DND-41 (cell line): Measurements from ENCODE around the gene EPHA8.

ENCODE experiments used
- EZH2 ChIP-seq: IDR thresholded peaks from 3 replicates; pipeline ENCODE4 v1.6.1; 2012; ENCODE audit warnings: borderline replicate concordance, low read depth, mild to moderate bottlenecking, moderate library complexity, low read length, inconsistent platforms; ENCODE audit not compliant: severe bottlenecking
- TF ChIP-seq, protein P1 (sequence below): IDR thresholded peaks from 2 replicates; pipeline ENCODE4 v1.5.1; 2012; ENCODE audit warnings: borderline replicate concordance, low read length, moderate library complexity, mild to moderate bottlenecking; ENCODE audit not compliant: poor library complexity, severe bottlenecking; ENCODE audit errors: extremely low read depth

DNA sequence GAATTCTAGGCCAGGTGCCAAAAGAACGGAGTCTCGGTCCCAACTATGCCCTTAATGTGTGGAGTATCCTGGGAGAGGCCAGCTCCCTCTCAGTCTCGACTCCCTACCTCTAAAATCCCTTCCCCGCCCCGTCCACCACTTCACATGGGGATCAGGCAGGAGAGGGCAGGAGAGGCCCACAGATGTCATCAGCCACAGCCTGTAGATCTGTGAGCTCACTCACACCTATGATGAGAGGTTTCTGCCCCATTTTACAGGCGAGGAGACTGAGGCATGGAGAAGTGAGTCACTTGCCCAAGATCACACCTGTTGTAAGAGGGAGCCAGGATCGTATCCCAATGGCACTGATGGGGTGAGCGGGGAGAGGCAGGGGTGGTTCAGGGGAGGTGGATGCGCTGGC is 20.4 kb upstream of the EPHA8 start:
- TF ChIP-seq, protein P1, sequence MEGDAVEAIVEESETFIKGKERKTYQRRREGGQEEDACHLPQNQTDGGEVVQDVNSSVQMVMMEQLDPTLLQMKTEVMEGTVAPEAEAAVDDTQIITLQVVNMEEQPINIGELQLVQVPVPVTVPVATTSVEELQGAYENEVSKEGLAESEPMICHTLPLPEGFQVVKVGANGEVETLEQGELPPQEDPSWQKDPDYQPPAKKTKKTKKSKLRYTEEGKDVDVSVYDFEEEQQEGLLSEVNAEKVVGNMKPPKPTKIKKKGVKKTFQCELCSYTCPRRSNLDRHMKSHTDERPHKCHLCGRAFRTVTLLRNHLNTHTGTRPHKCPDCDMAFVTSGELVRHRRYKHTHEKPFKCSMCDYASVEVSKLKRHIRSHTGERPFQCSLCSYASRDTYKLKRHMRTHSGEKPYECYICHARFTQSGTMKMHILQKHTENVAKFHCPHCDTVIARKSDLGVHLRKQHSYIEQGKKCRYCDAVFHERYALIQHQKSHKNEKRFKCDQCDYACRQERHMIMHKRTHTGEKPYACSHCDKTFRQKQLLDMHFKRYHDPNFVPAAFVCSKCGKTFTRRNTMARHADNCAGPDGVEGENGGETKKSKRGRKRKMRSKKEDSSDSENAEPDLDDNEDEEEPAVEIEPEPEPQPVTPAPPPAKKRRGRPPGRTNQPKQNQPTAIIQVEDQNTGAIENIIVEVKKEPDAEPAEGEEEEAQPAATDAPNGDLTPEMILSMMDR: no peak
- no peak for TF ChIP-seq EZH2
